HG03066 (cell line): ENCODE data around the gene ERC1.
"Not testable (repeated sequence)": the region's sequence is repeated elsewhere in the genome, so short reads cannot be mapped to it uniquely, and the experiment has no call there.

ENCODE experiments used
- ATAC-seq: cut with Tn5 transposase; IDR thresholded peaks from one replicate; pipeline ENCODE4 v1.9.1; 2021; ENCODE audit warnings: low read depth; ENCODE audit not compliant: unreplicated experiment

ERC1 gene

GRCh38 chr12:1115484-1116231, 124.6 kb downstream of the ERC1 start:
- no peak for ATAC-seq

GRCh38 chr12:1117371-1117770, 126.3 kb downstream of the ERC1 start:
- ATAC-seq: no peak

GRCh38 chr12:1117970-1118563, 127.0 kb downstream of the ERC1 start:
- no peak for ATAC-seq

- ATAC-seq: no peak
Measured at GRCh38 chr12:1122786-1123185, 131.8 kb downstream of the ERC1 start.

GRCh38 chr12:1126091-1126490, 135.1 kb downstream of the ERC1 start:
- no peak for ATAC-seq

GRCh38 chr12:1127021-1127420, 136.0 kb downstream of the ERC1 start:
- no peak for ATAC-seq

GRCh38 chr12:1130164-1130563, 139.1 kb downstream of the ERC1 start:
- no peak for ATAC-seq

GRCh38 chr12:1130571-1130970, 139.5 kb downstream of the ERC1 start:
- no peak for ATAC-seq

- ATAC-seq: no peak
Measured at GRCh38 chr12:1131811-1132224, 140.8 kb downstream of the ERC1 start.

- ATAC-seq: no peak
Measured at GRCh38 chr12:1132311-1132710, 141.3 kb downstream of the ERC1 start.

GRCh38 chr12:1138691-1139090, 147.7 kb downstream of the ERC1 start:
- ATAC-seq: no peak

- not testable (repeated sequence) for ATAC-seq
Measured at GRCh38 chr12:1146758-1147157, 155.7 kb downstream of the ERC1 start.

- no peak for ATAC-seq
Measured at GRCh38 chr12:1147821-1148220, 156.8 kb downstream of the ERC1 start.

- ATAC-seq: no peak
Measured at GRCh38 chr12:1157046-1157445, 166.0 kb downstream of the ERC1 start.

GRCh38 chr12:1161197-1161596, 170.2 kb downstream of the ERC1 start:
- ATAC-seq: no peak

GRCh38 chr12:1162081-1162760, 171.2 kb downstream of the ERC1 start:
- no peak for ATAC-seq

GRCh38 chr12:1167784-1168183, 176.8 kb downstream of the ERC1 start:
- ATAC-seq: no peak

- no peak for ATAC-seq
Measured at GRCh38 chr12:1170411-1170810, 179.4 kb downstream of the ERC1 start.

GRCh38 chr12:1171657-1172408, 180.8 kb downstream of the ERC1 start:
- no peak for ATAC-seq

GRCh38 chr12:1173781-1174617, 183.0 kb downstream of the ERC1 start:
- ATAC-seq: no peak
